Mucosa of stomach (tissue), 1 donor: ENCODE results near the gene IQUB.
"Not testable (repeated sequence)": the region's sequence is repeated elsewhere in the genome, so short reads cannot be mapped to it uniquely, and the experiment has no call there.

Source experiments
- H3K27me3 ChIP-seq: one replicate; pipeline ENCODE4 v1.7.0; 2013; ENCODE audit warnings: mild to moderate bottlenecking, low read length; ENCODE audit not compliant: control insufficient read depth, insufficient read depth
- H3K36me3 ChIP-seq: one replicate; pipeline ENCODE4 v1.7.0; 2013; ENCODE audit warnings: low read length; ENCODE audit not compliant: control insufficient read depth, insufficient read depth
- H3K4me1 ChIP-seq: one replicate; pipeline ENCODE4 v1.7.0; 2013; ENCODE audit warnings: mild to moderate bottlenecking, low read length; ENCODE audit not compliant: control insufficient read depth, insufficient read depth
- H3K4me3 ChIP-seq: one replicate; pipeline ENCODE4 v1.7.0; 2013; ENCODE audit warnings: low read length
- H3K9ac ChIP-seq: one replicate; pipeline ENCODE4 v1.7.0; 2013; ENCODE audit warnings: mild to moderate bottlenecking, low read length, moderate library complexity
- H3K9me3 ChIP-seq: one replicate; pipeline ENCODE4 v1.7.0; 2013; ENCODE audit warnings: mild to moderate bottlenecking, low read length, moderate library complexity; ENCODE audit not compliant: control insufficient read depth
- donor health status: Pancreatic carcinoma.

The IQUB gene

DNA sequence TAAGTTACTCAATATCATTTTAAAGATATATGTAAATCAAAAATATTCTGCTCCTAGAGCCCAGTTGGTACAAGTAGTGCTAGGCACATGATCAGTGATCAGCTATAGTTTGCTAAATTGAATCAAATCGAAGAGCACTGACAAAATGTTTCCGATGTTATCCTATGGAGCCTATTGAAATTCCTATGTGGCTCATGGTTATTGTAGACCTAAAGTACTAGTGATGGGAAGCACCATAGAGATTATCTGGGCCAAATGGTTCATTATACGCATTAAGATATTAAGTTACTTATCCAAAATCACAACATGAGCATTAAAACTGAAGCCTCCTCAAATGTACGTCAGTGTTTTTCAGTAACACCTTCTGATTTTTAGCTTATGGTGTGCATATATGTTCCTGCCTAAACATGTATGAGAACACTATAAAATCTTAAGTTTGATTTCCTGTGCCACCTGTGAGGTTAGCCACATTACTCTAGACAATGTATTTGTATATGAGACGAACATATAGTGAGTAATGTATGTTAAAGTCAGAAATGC, 103.2 kb downstream of the IQUB start:
- Histone ChIP-seq H3K4me1 (no peaks in the 10 kb centered on the region), H3K36me3 (no peaks in the 10 kb centered on the region), H3K27me3 (no peaks in the 10 kb centered on the region), H3K9ac (no peak overlapping the region), H3K9me3 (no peaks in the 10 kb centered on the region), H3K4me3 (no peak overlapping the region)

DNA sequence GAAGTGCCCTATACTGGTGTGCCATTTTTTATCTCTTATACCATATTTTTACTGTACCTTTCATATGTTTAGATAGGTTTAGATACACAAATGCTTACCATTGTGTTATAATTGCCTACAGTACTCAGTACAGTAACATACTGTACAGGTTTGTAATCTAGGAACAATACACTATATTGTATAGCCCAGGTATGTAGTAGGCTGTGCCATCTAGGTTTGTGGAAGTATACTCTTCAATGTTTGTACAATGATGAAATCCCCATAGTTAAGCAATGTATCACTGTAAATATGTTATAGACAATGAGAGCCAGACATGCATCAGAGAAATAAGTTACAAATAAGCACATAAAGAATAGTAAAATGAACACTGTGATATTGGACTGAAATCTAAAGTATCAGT, 109.1 kb downstream of the IQUB start:
- H3K36me3 ChIP-seq: no peaks in the 10 kb centered on the region
- H3K9ac ChIP-seq: no peak overlapping the region
- no peak overlapping the region for H3K4me3 ChIP-seq
- no peaks in the 10 kb centered on the region for H3K9me3 ChIP-seq
- no peaks in the 10 kb centered on the region for H3K4me1 ChIP-seq
- H3K27me3 ChIP-seq: no peaks in the 10 kb centered on the region

DNA sequence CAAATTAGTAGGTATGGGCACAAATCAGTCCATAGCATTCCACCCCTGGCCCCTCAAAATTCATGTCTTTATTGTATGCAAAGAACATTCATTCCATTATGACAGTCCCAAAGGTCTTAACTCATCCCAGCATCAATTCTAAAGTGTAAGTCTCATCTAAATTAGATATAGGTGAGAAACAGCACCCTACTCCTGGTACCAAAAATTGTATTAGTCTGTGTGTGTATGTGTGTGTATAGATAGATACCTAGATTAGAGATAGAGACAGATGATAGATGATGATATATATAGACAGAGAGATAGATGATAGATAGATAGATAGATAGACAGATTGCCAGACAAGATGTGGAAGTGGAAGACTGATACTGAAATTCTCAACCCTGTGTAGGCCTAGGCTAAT, 109.9 kb downstream of the IQUB start:
- no peaks in the 10 kb centered on the region for H3K4me1 ChIP-seq
- H3K27me3 ChIP-seq: no peaks in the 10 kb centered on the region
- H3K9ac ChIP-seq: no peak overlapping the region
- H3K4me3 ChIP-seq: no peak overlapping the region
- no peaks in the 10 kb centered on the region for H3K9me3 ChIP-seq
- H3K36me3 ChIP-seq: no peaks in the 10 kb centered on the region

DNA sequence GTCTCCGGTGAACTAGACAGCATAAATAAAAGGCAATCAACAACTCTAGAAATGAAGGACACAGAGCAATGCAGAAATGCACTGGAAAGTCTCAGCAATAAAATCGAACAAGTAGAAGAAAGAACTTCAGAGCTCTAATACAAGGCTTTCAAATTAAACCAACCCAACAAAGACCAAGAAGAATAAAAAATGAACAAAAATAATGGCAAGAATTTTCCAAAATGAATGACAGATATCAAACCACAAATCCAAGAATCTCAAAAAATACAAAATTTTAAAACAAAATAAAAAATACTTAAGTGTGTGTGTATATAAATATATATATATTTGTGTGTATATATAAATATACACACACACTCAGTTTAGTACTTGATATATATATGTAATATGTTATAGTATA, 110.8 kb downstream of the IQUB start:
- no peaks in the 10 kb centered on the region for H3K4me1 ChIP-seq
- H3K9me3 ChIP-seq: no peaks in the 10 kb centered on the region
- no peaks in the 10 kb centered on the region for H3K27me3 ChIP-seq
- no peak overlapping the region for H3K9ac ChIP-seq
- no peak overlapping the region for H3K4me3 ChIP-seq
- no peaks in the 10 kb centered on the region for H3K36me3 ChIP-seq

DNA sequence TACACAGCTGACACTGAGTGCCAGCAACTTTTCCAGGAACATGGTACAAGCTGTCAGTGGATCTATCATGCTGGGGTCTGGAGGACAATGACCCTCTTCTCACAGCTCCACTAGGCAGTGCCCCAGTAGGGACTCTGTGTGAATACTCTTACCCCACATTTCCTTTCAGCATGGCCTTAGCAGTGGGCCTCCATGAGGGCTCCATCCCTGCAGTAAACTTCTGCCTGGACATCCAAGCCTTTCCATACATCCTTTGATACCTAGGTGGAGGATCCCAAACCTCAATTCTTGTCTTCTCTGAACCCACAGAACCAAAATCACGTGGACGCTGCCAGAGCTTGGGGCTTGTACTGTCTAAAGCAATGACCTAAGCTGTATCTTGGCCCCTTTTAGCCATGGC, 116.8 kb downstream of the IQUB start:
- Histone ChIP-seq H3K9ac (no peak overlapping the region), H3K9me3 (no peaks in the 10 kb centered on the region), H3K36me3 (no peaks in the 10 kb centered on the region), H3K4me3 (no peak overlapping the region), H3K27me3 (no peaks in the 10 kb centered on the region), H3K4me1 (no peaks in the 10 kb centered on the region)

DNA sequence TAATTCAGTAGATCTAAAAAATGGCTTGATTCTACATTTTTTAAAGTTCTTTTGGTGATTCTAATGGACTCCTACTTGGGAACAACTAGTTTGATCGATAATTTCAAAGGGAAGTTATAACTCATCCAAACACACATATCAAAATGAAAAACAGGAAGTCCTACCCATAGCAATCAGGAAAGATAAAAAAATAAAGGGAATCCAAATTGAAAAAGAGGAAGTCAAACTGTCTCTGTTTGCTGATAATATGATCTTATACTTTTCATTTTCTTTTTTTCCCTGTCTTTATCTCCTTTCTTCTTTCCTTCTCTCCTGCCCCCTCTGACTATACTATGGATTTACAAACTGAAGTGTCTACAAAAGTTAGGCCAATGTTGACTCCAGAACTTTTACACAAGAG, 118.8 kb downstream of the IQUB start:
- no peaks in the 10 kb centered on the region for H3K4me1 ChIP-seq
- H3K27me3 ChIP-seq: no peaks in the 10 kb centered on the region
- no peaks in the 10 kb centered on the region for H3K9me3 ChIP-seq
- H3K9ac ChIP-seq: no peak overlapping the region
- H3K36me3 ChIP-seq: no peaks in the 10 kb centered on the region
- H3K4me3 ChIP-seq: no peak overlapping the region

DNA sequence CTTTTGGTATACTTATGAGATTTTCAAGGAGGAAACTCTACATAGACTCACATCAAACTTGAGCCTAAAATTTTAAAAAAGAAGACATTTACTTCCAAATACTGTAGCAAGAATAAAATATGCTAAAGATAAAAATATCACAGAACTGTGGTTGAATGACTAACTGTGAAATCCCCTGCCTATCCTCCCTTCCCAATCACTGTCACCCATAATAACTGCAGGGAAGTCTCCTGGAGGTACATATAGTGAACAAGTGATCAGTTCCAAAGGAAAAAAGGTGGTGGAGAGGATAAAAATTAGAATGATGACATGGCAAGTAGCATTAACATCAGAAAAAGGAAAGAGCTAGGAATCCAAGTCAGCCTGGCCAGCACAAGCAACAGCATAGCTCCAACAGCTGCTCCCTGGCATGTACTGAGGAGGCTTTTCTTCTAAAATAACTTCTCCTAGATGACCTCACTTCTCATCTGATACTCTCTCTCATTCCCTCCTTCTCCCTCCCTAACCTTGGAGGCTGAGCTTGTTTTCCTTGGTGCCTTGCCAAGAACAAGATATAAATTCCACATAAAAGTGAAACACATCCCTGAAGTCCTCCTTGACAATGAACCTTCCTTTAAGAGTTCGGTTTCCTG, 124.0 kb downstream of the IQUB start:
- no peaks in the 10 kb centered on the region for H3K36me3 ChIP-seq
- no peak overlapping the region for H3K9ac ChIP-seq
- H3K4me1 ChIP-seq: no peaks in the 10 kb centered on the region
- no peaks in the 10 kb centered on the region for H3K9me3 ChIP-seq
- H3K27me3 ChIP-seq: no peaks in the 10 kb centered on the region
- H3K4me3 ChIP-seq: no peak overlapping the region

DNA sequence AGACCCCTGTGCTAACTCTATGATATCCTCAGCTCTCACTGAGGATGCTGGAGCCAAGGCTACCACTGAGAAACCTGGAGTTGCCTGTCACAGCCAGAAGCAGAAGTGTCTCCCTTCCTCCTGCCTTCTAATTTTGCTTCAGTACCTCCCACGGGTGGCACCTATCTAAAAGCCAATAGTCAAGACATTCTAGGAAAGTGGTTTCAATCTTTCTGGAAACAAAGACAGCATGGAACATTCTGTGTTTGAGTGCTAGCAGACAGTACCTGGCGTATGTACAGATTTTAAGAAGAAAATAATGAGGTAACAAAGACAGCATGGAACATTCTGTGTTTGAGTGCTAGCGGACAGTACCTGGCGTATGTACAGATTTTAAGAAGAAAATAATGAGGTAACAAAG, 126.4 kb downstream of the IQUB start:
- H3K4me1 ChIP-seq: not testable (repeated sequence)

More for the DNA sequence above, 126.4 kb downstream of the IQUB start:
- H3K9ac ChIP-seq, H3K4me3 ChIP-seq, H3K36me3 ChIP-seq, H3K9me3 ChIP-seq, H3K27me3 ChIP-seq: not testable (repeated sequence)
